Endothelial cell of umbilical vein (primary cell): Measurements from ENCODE around the gene REPS1. TPM values are rescaled to one million over a fixed set of nuclear protein-coding genes. Genes with fewer than 3 reads are reported as not detected.

Experiments
- BruUV-seq: library from RNA; stranded (reverse); fragments of 400-500 nt; replicated peaks from 2 replicates; lab custom pipeline; 2021; lab: Mats Ljungman, UMichigan
- CTCF ChIA-PET: fragments of 300-600, 350-600 bp; sonication (Branson Sonifier 250); formaldehyde crosslinking; loops from one replicate; lab custom pipeline; 2021; ENCODE audit warnings: antibody characterized with exemption, inconsistent platforms; lab: Charles Lee
- POLR2A ChIA-PET: fragments of 300-600, 350-600 bp; sonication (Branson Sonifier 250); formaldehyde crosslinking; loops from one replicate; lab custom pipeline; 2021; ENCODE audit warnings: antibody characterized with exemption, inconsistent platforms; lab: Charles Lee
- DNase-seq: peaks from one replicate; pipeline ENCODE4 v3.0.0-alpha.2; 2011; ENCODE audit warnings: low read depth, low spot score
- FAIRE-seq: peaks from 2 replicates; lab custom pipeline; 2011; peaks lifted over from hg19 to GRCh38; lab: Jason Lieb, UNC
- H2AFZ ChIP-seq: 2 replicates; pipeline ENCODE4 v1.6.0; 2012; ENCODE audit warnings: low read depth, low read length, control low read depth, inconsistent platforms
- H3K27ac ChIP-seq: 2 replicates; pipeline ENCODE4 v1.5.1; 2011; ENCODE audit warnings: low read depth, mild to moderate bottlenecking, control low read depth, low read length, moderate library complexity; ENCODE audit not compliant: insufficient read depth
- H3K27me3 ChIP-seq, 2 experiments: 2 replicates each; pipeline versions ENCODE4 v1.6.0 to v1.6.1; 2011; ENCODE audit warnings: low read length in 2 of 2, mixed read lengths in 1 of 2; ENCODE audit not compliant: control insufficient read depth in 2 of 2, insufficient read depth in 2 of 2
- H3K36me3 ChIP-seq, 2 experiments: 2 replicates in 1 of 2; 3 replicates in 1 of 2; pipeline ENCODE4 v1.5.1; 2011; ENCODE audit warnings: low read length in 2 of 2, mild to moderate bottlenecking in 1 of 2, moderate library complexity in 1 of 2; ENCODE audit not compliant: control insufficient read depth in 2 of 2, insufficient read depth in 2 of 2; ENCODE audit errors: extremely low read depth in 1 of 2
- H3K4me1 ChIP-seq: 3 replicates; pipeline ENCODE4 v1.5.1; 2011; ENCODE audit warnings: mild to moderate bottlenecking, low read length; ENCODE audit not compliant: control insufficient read depth, insufficient read depth; ENCODE audit errors: extremely low read depth
- H3K4me2 ChIP-seq: 2 replicates; pipeline ENCODE4 v1.6.1; 2011; ENCODE audit warnings: low read length, control low read depth, mixed read lengths; ENCODE audit not compliant: insufficient read depth
- H3K4me3 ChIP-seq, 3 experiments: fragments of 200-600 bp in 1 of 3; sonication (generic), shearing (Covaris generic) in 1 of 3; replicated peaks in 1 of 3; 2 replicates each; pipeline ENCODE4 v1.5.1; 2011 to 2016; ENCODE audit warnings: control low read depth in 3 of 3, low read length in 3 of 3, mild to moderate bottlenecking in 2 of 3, inconsistent platforms in 1 of 3, low read depth in 1 of 3, moderate library complexity in 1 of 3; ENCODE audit not compliant: insufficient read depth in 1 of 3
- H3K79me2 ChIP-seq: 2 replicates; pipeline ENCODE4 v1.6.0; 2012; ENCODE audit warnings: low read length, inconsistent platforms; ENCODE audit not compliant: control insufficient read depth, insufficient read depth
- H3K9ac ChIP-seq: replicated peaks from 2 replicates; pipeline ENCODE3; 2011; ENCODE audit warnings: low read length, control low read depth; ENCODE audit not compliant: insufficient read depth; ENCODE audit errors: extremely low read depth
- H3K9me1 ChIP-seq: replicated peaks from 3 replicates; pipeline ENCODE4 v1.6.0; 2011; ENCODE audit warnings: mild to moderate bottlenecking, low read length; ENCODE audit not compliant: control insufficient read depth, insufficient read depth; ENCODE audit errors: extremely low read depth
- H3K9me3 ChIP-seq: replicated peaks from 2 replicates; pipeline ENCODE4 v1.5.1; 2012; ENCODE audit warnings: low read length, inconsistent platforms; ENCODE audit not compliant: control insufficient read depth, insufficient read depth
- H4K20me1 ChIP-seq: replicated peaks from 2 replicates; pipeline ENCODE3; 2011; ENCODE audit warnings: mild to moderate bottlenecking, low read length; ENCODE audit not compliant: control insufficient read depth, insufficient read depth; ENCODE audit errors: extremely low read depth
- EZH2 ChIP-seq: IDR thresholded peaks from 2 replicates; pipeline ENCODE4 v1.6.1; 2012; ENCODE audit warnings: borderline replicate concordance, low read depth, mild to moderate bottlenecking, moderate library complexity, low read length, inconsistent platforms; ENCODE audit not compliant: severe bottlenecking
- FOS ChIP-seq: IDR thresholded peaks from 2 replicates; pipeline ENCODE4 v1.6.1; 2011; ENCODE audit warnings: mild to moderate bottlenecking, low read length, moderate library complexity, borderline replicate concordance; ENCODE audit not compliant: insufficient read depth
- JUN ChIP-seq: IDR thresholded peaks from 2 replicates; pipeline ENCODE4 v1.6.1; 2011; ENCODE audit warnings: borderline replicate concordance, low read depth; ENCODE audit not compliant: insufficient read length, insufficient read depth
- POLR2AphosphoS5 ChIP-seq: IDR thresholded peaks from 2 replicates; pipeline ENCODE4 v1.6.1; 2012; ENCODE audit warnings: low read depth, mild to moderate bottlenecking, control low read depth, low read length, moderate library complexity; ENCODE audit not compliant: insufficient read depth
- dilution Hi-C: fragments of 300-500 bp; cut with MboI; formaldehyde crosslinking; loops from one replicate; pipeline ENCODE4 v1.15.0; 2019; ENCODE audit warnings: low sequenced_read_pairs; ENCODE audit not compliant: extremely low pct_ligation_motif_present
- intact Hi-C: fragments of 100-400 bp; cut with micrococcal nuclease; formaldehyde crosslinking; loops from one replicate; pipeline ENCODE4 v1.10.0; 2022
- polyA plus RNA-seq, 4 experiments: library from polyadenylated mRNA; depleted of rRNA in 3 of 4; stranded (reverse) in 3 of 4; unstranded in 1 of 4; fragments of >200 nt; gene quantifications; 2 replicates each; pipeline versions ENCODE4 v1.2.1 to v1.2.3, GENCODE V29; 2011 to 2012; ENCODE audit warnings: missing spikeins in 1 of 4
- total RNA-seq: library from RNA; stranded (reverse); gene quantifications from 2 replicates; pipeline ENCODE4 v1.2.3, GENCODE V29; 2021
- TF ChIP-seq, protein P1 (sequence below), 2 donors: IDR thresholded peaks; 1 replicate in 1 of 2; 2 replicates in 1 of 2; pipeline ENCODE4 v1.5.1; 2011; ENCODE audit warnings: low read length in 2 of 2, mild to moderate bottlenecking in 2 of 2, moderate library complexity in 2 of 2, control low read depth in 1 of 2, inconsistent platforms in 1 of 2, low read depth in 1 of 2; ENCODE audit not compliant: insufficient read depth in 1 of 2; ENCODE audit errors: extremely low read depth in 1 of 2

The REPS1 gene
- total and polyA plus RNA-seq, 2 donors (not counting 3 experiments of a cell fraction or from before 2014, with no cell fraction given) = 20.6 to 35.0 TPM

- Histone ChIP-seq H3K9me1 (no peaks in the 10 kb centered on the region), H3K36me3 (peaks cover 0 to 7% of the 10 kb centered on the region in 2 experiments), H4K20me1 (no peaks in the 10 kb centered on the region), H3K9me3 (no peaks in the 10 kb centered on the region), H3K79me2 (peaks cover 50% of the 10 kb centered on the region), H3K27ac (peak overlapping the region; percentile 81), H3K4me1 (peaks cover 19% of the 10 kb centered on the region), H3K4me2 (peak overlapping the region; percentile 93), H3K9ac (peak overlapping the region; percentile 87), H2AFZ (peak overlapping the region; percentile 90), H3K27me3 (no peaks in the 10 kb centered on the region), H3K4me3 (peak overlapping the region; percentile 74 to 94 (median 77))
- ChIA-PET POLR2A (interaction anchor here (1.5 kb wide), 1 partner anchor 59 kb away, joined by 5 read pairs; no protein-coding TSS in a partner anchor), CTCF (interaction anchor here (1.0 to 1.6 kb wide), 4 partner anchors 10 to 334 kb away, joined by 3 to 5 read pairs (median 3); no protein-coding TSS in a partner anchor)
- TF ChIP-seq JUN (no peak), EZH2 (no peak), POLR2AphosphoS5 (no peak), FOS (no peak)
- TF ChIP-seq, protein P1, sequence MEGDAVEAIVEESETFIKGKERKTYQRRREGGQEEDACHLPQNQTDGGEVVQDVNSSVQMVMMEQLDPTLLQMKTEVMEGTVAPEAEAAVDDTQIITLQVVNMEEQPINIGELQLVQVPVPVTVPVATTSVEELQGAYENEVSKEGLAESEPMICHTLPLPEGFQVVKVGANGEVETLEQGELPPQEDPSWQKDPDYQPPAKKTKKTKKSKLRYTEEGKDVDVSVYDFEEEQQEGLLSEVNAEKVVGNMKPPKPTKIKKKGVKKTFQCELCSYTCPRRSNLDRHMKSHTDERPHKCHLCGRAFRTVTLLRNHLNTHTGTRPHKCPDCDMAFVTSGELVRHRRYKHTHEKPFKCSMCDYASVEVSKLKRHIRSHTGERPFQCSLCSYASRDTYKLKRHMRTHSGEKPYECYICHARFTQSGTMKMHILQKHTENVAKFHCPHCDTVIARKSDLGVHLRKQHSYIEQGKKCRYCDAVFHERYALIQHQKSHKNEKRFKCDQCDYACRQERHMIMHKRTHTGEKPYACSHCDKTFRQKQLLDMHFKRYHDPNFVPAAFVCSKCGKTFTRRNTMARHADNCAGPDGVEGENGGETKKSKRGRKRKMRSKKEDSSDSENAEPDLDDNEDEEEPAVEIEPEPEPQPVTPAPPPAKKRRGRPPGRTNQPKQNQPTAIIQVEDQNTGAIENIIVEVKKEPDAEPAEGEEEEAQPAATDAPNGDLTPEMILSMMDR (IDR thresholded peaks at IDR 0.05; ENCODE audit: extremely low read depth in 1 of 2, insufficient read depth in 1 of 2, low read depth in 1 of 2, low read length in 2 of 2) = no peak
- FAIRE-seq (no peak), DNase-seq (no peak)
- dilution Hi-C loops = no loop called here
- BruUV-seq = TSS peak; percentile 24
- intact Hi-C loops = no loop called here
These were observed 42.3 kb upstream of the REPS1 start for GRCh38 chr6:139030228-139030963.
